Heart right ventricle (tissue), 16 donors: ENCODE data around the gene KDM5A. TPM values are rescaled to one million over a fixed set of nuclear protein-coding genes. Genes with fewer than 3 reads are reported as not detected.
"Not testable (repeated sequence)": the region's sequence is repeated elsewhere in the genome, so short reads cannot be mapped to it uniquely, and the experiment has no call there.

ENCODE experiments used
- ATAC-seq, 8 donors: fragments of 200-7000 bp; cut with Tn5 transposase; one replicate each; pipeline ENCODE4 v1.9.1; 2020; ENCODE audit warnings: mild to moderate bottlenecking in 8 of 8, moderate library complexity in 8 of 8, moderate number of reproducible peaks in 1 of 8
- DNase-seq, 2 donors: peaks; one replicate each; pipeline ENCODE4 v3.0.0-alpha.2; 2020
- H3K27ac ChIP-seq, 10 donors: fragments of 200-600 bp; sonication (generic) in 2 of 10; one replicate each; pipeline versions ENCODE4 v1.5.0 to v1.8.0; 2020 to 2022; ENCODE audit warnings: mild to moderate bottlenecking in 3 of 10
- H3K27me3 ChIP-seq, 7 donors: fragments of 200-600 bp; one replicate each; pipeline ENCODE4 v1.8.0; 2021 to 2022; ENCODE audit warnings: mild to moderate bottlenecking in 2 of 7
- H3K36me3 ChIP-seq, 9 donors: fragments of 200-600 bp; sonication (generic) in 1 of 9; one replicate each; pipeline versions ENCODE4 v1.5.0 to v1.8.0; 2020 to 2022; ENCODE audit warnings: mild to moderate bottlenecking in 2 of 9
- H3K4me1 ChIP-seq, 9 donors: fragments of 200-600 bp; sonication (generic) in 1 of 9; one replicate each; pipeline versions ENCODE4 v1.5.0 to v1.8.0; 2020 to 2022; ENCODE audit warnings: mild to moderate bottlenecking in 4 of 9
- H3K4me3 ChIP-seq, 10 donors: fragments of 200-600 bp; sonication (generic) in 2 of 10; one replicate each; pipeline versions ENCODE4 v1.5.0 to v1.8.0; 2020 to 2022; ENCODE audit warnings: mild to moderate bottlenecking in 7 of 10, moderate library complexity in 2 of 10
- H3K9me3 ChIP-seq, 11 donors: fragments of 200-600 bp in 10 of 11; sonication (generic) in 2 of 11; one replicate each; pipeline versions ENCODE4 v1.5.0 to v1.8.0; 2013 to 2022; ENCODE audit warnings: mild to moderate bottlenecking in 2 of 11, control low read depth in 1 of 11, moderate library complexity in 1 of 11
- WGBS, 2 donors: extraction: QIAGEN DNeasy Blood & Tissue Kit; methylation state at CpG; one replicate each; pipeline ENCODE4 v1.1.7; 2013; ENCODE audit warnings: inconsistent platforms in 1 of 2; 5-methylcytosine and 5-hydroxymethylcytosine counted together
- intact Hi-C, 10 donors: fragments of 100-400 bp; cut with DNase I; formaldehyde crosslinking; loops; one replicate each; pipeline versions ENCODE4 v1.11.1 to v1.14.2; 2022
- polyA plus RNA-seq, 2 donors: library from polyadenylated mRNA; stranded (reverse); fragments of 200-250 nt; gene quantifications; one replicate each; pipeline ENCODE4 v1.2.3, GENCODE V29; 2013
- total RNA-seq, 10 donors: library from RNA; stranded (reverse); fragmentation: NEBNext Ultra II Directional in 3 of 10; extraction: Animal tissue kit (Norgen Biotek cat#: 25700) in 3 of 10; gene quantifications; one replicate each; pipeline versions ENCODE4 v1.2.1 to v1.2.4, GENCODE V29; 2021 to 2023
- TF ChIP-seq, protein P1 (sequence below), 9 donors: fragments of 200-600 bp; sonication (generic) in 2 of 9; IDR thresholded peaks; one replicate each; pipeline versions ENCODE4 v1.5.0 to v1.8.0; 2021 to 2022; ENCODE audit warnings: antibody characterized with exemption in 9 of 9, mild to moderate bottlenecking in 5 of 9, moderate library complexity in 1 of 9
- donor health status: Arrhythmogenic right ventricular cardiomyopathy.
- donor health status: ischemic (EF 13 %, LVEDD 7.1; RV severe dilation, severe dysfunction).
- donor health status: healthy with polysubstance abuse.
- donor health status: DM: no; HTN: yes; CAD: no.
- donor health status: DM: no; HTN: no; CAD: no.
- donor health status: ischemic (EF 25% LVEDD 6.9; RV normal size, moderate dysfunction).
- donor health status: ischemic (EF 25% LVEDD 5.7; RV mildly dilated, moderate dysfunction).
- donor health status: healthy.
- donor health status: DM: yes; HTN: yes; CAD: no.
- donor health status: Ischemic cardiomyopathy.
- donor health status: ischemic (EF 35%, LVEDD 5.7; RV mildly dilated, moderate dysfunction).
- donor health status: nonischemic (EF 11% LVEDD 7.7; RV severe dilation, severe dysfunction).
- donor health status: DM: yes; HTN: yes; CAD: no.
- donor health status: PGD.
- donor health status: ischemic (EF 29% LVEDD 5.4; RV normal size, mild dysfunction).
- donor health status: nonischemic (EF 23%, LVEDD 6.1; RV moderate dilation, normal function).

Gene KDM5A
- total and polyA plus RNA-seq, 12 donors = 3.0 to 46.0 (median 33.3) TPM

DNA sequence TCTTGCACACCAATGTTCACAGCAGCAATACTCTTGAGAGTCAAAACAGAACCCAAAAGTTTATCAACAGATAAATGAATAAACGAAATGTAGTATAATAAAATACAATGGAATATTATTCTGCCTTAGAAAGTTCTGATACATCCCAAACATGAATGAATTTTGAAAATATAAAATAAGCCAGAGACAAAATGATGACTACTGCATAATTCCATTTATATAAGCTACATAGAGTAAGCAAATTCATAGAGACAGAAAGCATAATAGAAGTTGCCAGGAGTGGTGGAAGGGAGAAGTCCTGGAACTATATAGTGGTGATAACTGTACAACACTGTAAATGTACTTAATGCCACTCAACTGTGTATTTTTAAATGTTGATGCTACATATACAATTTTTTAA is 21.1 kb downstream of the KDM5A start:
- WGBS, 2 donors = 81 to 96% methylated on average over 1 of the region's 1 CpG
- Histone ChIP-seq H3K9me3 (peaks cover 0 to 43% (median 10%) of the 10 kb centered on the region in 11 donors), H3K27me3 (no peaks in the 10 kb centered on the region), H3K4me3 (no peak overlapping the region), H3K36me3 (peaks cover 0 to 84% (median 52%) of the 10 kb centered on the region in 9 donors), H3K27ac (no peak overlapping the region), H3K4me1 (no peaks in the 10 kb centered on the region)
- DNase-seq (no peak), ATAC-seq (no peak)
- intact Hi-C loops = loop anchor here in 1 of 10 donors (10.0 kb wide), 1 partner anchor 53 kb away; no protein-coding TSS in a partner anchor
- TF ChIP-seq, protein P1, sequence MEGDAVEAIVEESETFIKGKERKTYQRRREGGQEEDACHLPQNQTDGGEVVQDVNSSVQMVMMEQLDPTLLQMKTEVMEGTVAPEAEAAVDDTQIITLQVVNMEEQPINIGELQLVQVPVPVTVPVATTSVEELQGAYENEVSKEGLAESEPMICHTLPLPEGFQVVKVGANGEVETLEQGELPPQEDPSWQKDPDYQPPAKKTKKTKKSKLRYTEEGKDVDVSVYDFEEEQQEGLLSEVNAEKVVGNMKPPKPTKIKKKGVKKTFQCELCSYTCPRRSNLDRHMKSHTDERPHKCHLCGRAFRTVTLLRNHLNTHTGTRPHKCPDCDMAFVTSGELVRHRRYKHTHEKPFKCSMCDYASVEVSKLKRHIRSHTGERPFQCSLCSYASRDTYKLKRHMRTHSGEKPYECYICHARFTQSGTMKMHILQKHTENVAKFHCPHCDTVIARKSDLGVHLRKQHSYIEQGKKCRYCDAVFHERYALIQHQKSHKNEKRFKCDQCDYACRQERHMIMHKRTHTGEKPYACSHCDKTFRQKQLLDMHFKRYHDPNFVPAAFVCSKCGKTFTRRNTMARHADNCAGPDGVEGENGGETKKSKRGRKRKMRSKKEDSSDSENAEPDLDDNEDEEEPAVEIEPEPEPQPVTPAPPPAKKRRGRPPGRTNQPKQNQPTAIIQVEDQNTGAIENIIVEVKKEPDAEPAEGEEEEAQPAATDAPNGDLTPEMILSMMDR (IDR thresholded peaks at IDR 0.05) = no peak

DNA sequence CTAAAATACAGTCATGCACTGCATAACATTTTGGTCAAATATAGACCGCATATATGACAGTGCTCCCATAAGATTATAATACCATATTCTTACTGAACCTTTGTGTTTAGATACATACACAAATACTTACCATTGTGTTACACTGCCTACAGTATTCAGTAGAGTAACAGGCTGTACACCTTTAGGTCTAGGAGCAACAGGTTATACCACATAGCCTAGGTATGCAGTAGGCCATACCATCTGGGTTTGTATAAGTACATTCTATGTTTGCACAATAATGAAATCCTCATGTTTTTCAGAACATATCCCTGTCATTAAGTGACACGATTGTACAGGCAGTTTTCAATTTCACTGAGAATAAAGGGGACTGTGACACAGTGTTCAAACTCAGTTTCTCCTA is 22.3 kb downstream of the KDM5A start:
- Histone ChIP-seq H3K4me1 (no peaks in the 10 kb centered on the region), H3K27me3 (no peaks in the 10 kb centered on the region), H3K36me3 (peaks cover 0 to 96% (median 62%) of the 10 kb centered on the region in 9 donors), H3K27ac (no peak overlapping the region), H3K4me3 (no peak overlapping the region), H3K9me3 (peaks cover 0 to 32% (median 10%) of the 10 kb centered on the region in 11 donors)
- TF ChIP-seq, protein P1 (IDR thresholded peaks at IDR 0.05) = no peak
- ATAC-seq (no peak), DNase-seq (no peak)
- intact Hi-C loops = loop anchor here in 1 of 10 donors (10.0 kb wide), 1 partner anchor 52 kb away; no protein-coding TSS in a partner anchor
- 95 to 97% methylated on average over 2 of the region's 2 CpGs for WGBS, 2 donors

DNA sequence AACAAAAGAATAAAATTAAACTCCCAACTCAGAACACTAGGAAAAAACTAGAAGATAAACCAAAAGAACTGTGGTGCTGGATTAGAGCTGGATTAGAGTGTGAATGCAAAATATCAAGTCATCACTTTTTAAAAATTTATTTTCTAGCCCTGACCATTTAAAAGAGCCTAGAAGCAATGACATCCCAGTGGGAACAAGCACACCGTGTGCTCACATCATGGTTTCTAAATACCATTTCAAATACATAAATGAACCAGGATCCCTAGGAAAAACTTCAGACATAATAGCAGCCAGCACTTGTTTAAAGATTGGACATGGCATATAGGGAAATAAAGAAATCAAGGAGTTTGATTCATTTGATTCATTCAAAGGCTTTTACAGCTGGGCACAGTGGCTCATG is 30.0 kb downstream of the KDM5A start:
- Histone ChIP-seq H3K27ac (no peak overlapping the region), H3K36me3 (peaks cover 0 to 99% (median 83%) of the 10 kb centered on the region in 9 donors), H3K27me3 (no peaks in the 10 kb centered on the region), H3K4me3 (no peak overlapping the region), H3K4me1 (no peaks in the 10 kb centered on the region), H3K9me3 (peaks cover 0 to 17% (median 8%) of the 10 kb centered on the region in 11 donors)
- no peak for DNase-seq
- TF ChIP-seq, protein P1 (IDR thresholded peaks at IDR 0.05) = no peak
- no peak for ATAC-seq
- intact Hi-C loops = no loop called here
- 95 to 100% methylated on average over 1 of the region's 1 CpG for WGBS, 2 donors

DNA sequence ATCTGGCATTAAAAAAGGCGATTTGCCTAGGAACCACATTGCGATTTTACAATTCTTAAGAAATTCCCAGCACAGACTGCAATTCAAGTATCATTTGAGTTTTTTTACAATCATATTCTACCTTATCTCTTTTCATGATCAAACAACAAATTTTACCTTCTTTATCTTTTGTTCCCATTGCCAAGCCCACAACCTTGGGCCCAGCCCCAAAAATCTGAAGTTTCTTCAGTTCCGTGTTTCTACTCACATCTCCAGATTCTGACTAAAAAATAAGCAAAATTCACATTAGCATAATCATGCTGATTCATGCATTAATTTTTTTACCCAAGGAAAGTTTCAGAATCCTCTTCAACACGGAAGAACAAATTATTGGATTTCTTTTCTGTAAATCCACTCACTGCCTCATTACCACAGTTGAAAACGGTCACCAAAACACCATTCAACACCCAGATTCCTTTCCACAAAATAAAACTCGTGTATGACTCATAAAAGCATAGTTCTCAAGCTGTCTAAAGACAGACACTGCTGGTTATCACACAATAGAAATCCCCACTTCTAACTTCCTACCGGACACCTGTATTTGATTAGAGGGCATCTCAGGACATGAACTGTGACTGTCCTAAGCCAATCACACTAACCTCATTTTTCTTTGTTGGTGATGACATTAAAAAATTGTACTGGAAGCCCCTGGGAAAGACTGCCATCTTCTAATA is 32.7 kb downstream of the KDM5A start:
- WGBS, 2 donors = 83 to 89% methylated on average over 7 of the region's 7 CpGs
- Histone ChIP-seq H3K27me3 (no peaks in the 10 kb centered on the region), H3K9me3 (peaks cover 0 to 16% (median 8%) of the 10 kb centered on the region in 11 donors), H3K4me3 (no peak overlapping the region), H3K27ac (no peak overlapping the region), H3K4me1 (peaks cover 0 to 8% (median 0%) of the 10 kb centered on the region in 9 donors), H3K36me3 (peaks cover 0 to 99% (median 83%) of the 10 kb centered on the region in 9 donors)
- no peak for ATAC-seq
- intact Hi-C loops = no loop called here
- TF ChIP-seq, protein P1 (IDR thresholded peaks at IDR 0.05) = no peak
- DNase-seq = no peak

DNA sequence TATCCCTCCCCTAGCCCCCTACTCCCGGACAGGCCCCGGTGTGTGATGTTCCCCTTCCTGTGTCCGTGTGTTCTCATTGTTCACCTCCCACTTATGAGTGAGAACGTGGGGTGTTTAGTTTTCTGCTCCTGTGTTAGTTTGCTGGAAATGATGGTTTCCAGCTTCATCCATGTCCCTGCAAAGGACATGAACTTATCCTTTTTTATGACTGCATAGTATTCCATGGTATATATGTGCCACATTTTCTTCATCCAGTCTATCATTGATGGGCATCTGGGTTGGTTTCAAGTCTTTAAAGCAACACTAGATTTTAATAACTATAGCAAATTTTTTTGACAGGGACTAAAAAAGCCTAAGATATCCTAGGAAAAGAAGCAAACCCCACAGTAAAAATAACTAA is 37.9 kb downstream of the KDM5A start:
- H3K27ac ChIP-seq, H3K4me1 ChIP-seq, H3K27me3 ChIP-seq, H3K4me3 ChIP-seq, H3K9me3 ChIP-seq, intact Hi-C loops, ATAC-seq, DNase-seq: not testable (repeated sequence)
- WGBS, 2 donors = 99% methylated on average over 4 of the region's 4 CpGs
- H3K36me3 ChIP-seq = peaks cover 3 to 91% (median 63%) of the 10 kb centered on the region in 9 donors

DNA sequence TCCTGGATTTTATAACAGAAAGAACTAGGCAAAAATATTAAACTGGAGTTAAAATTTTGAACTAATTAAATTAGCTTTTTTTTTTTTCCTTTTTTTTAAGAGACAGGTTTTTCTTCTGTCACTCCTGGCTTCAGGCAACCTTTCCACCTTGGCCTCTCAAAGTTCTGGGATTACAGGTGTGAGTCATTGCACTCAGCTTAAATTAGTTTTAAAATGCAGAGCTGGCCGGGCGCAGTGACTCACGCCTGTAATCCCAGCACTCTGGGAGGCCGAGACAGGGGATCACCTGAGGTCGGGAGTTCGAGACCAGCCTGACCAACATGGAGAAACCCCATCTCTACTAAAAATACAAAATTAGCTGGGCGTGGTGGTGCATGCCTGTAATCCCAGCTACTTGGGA is 39.5 kb downstream of the KDM5A start:
- H3K4me3 ChIP-seq, H3K27ac ChIP-seq, H3K27me3 ChIP-seq, H3K9me3 ChIP-seq, H3K4me1 ChIP-seq, ATAC-seq, intact Hi-C loops, DNase-seq: not testable (repeated sequence)
- H3K36me3 ChIP-seq = peaks cover 3 to 77% (median 50%) of the 10 kb centered on the region in 9 donors
- 97% methylated on average over 7 of the region's 7 CpGs for WGBS, 2 donors

DNA sequence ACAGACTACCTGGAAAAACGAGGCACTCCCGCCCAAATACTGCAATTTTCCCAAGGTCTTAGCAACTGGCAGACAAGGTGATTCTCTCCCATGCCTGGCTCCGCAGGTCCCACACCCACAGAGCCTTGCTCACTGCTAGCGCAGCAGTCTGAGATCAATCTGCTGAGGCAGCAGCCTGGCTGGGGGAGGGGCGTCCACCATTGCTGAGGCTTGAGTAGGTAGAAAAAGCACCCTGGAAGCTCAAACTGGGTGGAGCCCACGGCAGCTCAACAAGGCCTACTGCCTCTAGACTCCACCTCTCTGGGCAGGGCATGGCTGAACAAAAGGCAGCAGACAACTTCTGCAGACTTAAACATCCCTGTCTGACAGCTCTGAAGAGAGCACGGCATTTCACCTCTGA is 46.1 kb downstream of the KDM5A start:
- ATAC-seq, intact Hi-C loops, DNase-seq, H3K4me1 ChIP-seq, H3K4me3 ChIP-seq, H3K9me3 ChIP-seq, H3K27ac ChIP-seq, H3K27me3 ChIP-seq: not testable (repeated sequence)
- 92 to 95% methylated on average over 7 of the region's 7 CpGs for WGBS, 2 donors
- peaks cover 0 to 77% (median 28%) of the 10 kb centered on the region in 9 donors for H3K36me3 ChIP-seq
